SU-DHL-6 (cell line): ENCODE measurements around the gene PTPRN2.

Experiments
- CTCF ChIP-seq: fragments of 200-600 bp; sonication (generic); IDR thresholded peaks from one replicate; pipeline ENCODE4 v1.5.1; 2017; ENCODE audit warnings: antibody characterized with exemption, mild to moderate bottlenecking, low read length, moderate library complexity; ENCODE audit not compliant: insufficient read depth, poor library complexity, severe bottlenecking
- EZH2phosphoT487 ChIP-seq: fragments of 200-600 bp; sonication (generic), shearing (Covaris generic); conservative IDR thresholded peaks from 2 replicates; pipeline ENCODE4 v1.6.1; 2018; ENCODE audit warnings: mild to moderate bottlenecking, antibody characterized with exemption, low read length, moderate library complexity, mixed read lengths

- no peak for TF ChIP-seq CTCF
- TF ChIP-seq EZH2phosphoT487 = no peak
Measured at GRCh38 chr7:157529768-157530560, 1057.7 kb downstream of the PTPRN2 start.
